ENCODE data around the gene UNC5C.

The UNC5C gene

GRCh38 chr4:95114521-95114920, 434.3 kb downstream of the UNC5C start:
- ChIA-PET POLR2A (no interaction called here), CTCF (no interaction called here)
- Histone ChIP-seq H3K4me3 (ENCODE audit: low read depth, low read length) (no peak overlapping the region), H3K9me3 (ENCODE audit: control insufficient read depth, insufficient read depth, low read depth, low read length) (no peaks in the 10 kb centered on the region), H3K4me1 (ENCODE audit: control insufficient read depth, insufficient read depth, low read length) (peaks cover 5% of the 10 kb centered on the region), H3K27ac (ENCODE audit: extremely low read depth, low read depth, low read length) (no peak overlapping the region), H3K36me3 (ENCODE audit: control insufficient read depth in 2 of 2, insufficient read depth in 1 of 2, low read length in 2 of 2) (no peaks in the 10 kb centered on the region)
- TF ChIP-seq, protein P1, sequence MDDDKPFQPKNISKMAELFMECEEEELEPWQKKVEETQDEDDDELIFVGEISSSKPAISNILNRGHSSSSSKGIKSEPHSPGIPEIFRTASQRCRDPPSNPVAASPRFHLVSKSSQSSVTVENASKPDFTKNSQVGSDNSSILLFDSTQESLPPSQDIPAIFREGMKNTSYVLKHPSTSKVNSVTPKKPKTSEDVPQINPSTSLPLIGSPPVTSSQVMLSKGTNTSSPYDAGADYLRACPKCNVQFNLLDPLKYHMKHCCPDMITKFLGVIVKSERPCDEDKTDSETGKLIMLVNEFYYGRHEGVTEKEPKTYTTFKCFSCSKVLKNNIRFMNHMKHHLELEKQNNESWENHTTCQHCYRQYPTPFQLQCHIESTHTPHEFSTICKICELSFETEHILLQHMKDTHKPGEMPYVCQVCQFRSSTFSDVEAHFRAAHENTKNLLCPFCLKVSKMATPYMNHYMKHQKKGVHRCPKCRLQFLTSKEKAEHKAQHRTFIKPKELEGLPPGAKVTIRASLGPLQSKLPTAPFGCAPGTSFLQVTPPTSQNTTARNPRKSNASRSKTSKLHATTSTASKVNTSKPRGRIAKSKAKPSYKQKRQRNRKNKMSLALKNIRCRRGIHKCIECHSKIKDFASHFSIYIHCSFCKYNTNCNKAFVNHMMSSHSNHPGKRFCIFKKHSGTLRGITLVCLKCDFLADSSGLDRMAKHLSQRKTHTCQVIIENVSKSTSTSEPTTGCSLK (tag by site-specific recombination; IDR thresholded peaks at IDR 0.05): no peak
- TF ChIP-seq KLF8 (tag by site-specific recombination; IDR thresholded peaks at IDR 0.05) (no peak), ZIC2 (tag by site-specific recombination; IDR thresholded peaks at IDR 0.05) (no peak), GLIS2 (tag by site-specific recombination; IDR thresholded peaks at IDR 0.05) (no peak), ZNF416 (tag by site-specific recombination; IDR thresholded peaks at IDR 0.05) (no peak), MEIS1 (CRISPR knock-in tag; IDR thresholded peaks at IDR 0.05; ENCODE audit: borderline replicate concordance) (no peak), ZNF433 (tag by site-specific recombination; IDR thresholded peaks at IDR 0.05; ENCODE audit: low read depth) (no peak), ZNF830 (tag by site-specific recombination; IDR thresholded peaks at IDR 0.05; ENCODE audit: low read depth) (no peak), BCL6B (tag by site-specific recombination; IDR thresholded peaks at IDR 0.05) (no peak), ZFHX2 (tag by site-specific recombination; conservative IDR thresholded peaks at IDR 0.05) (no peak), SETDB1 (IDR thresholded peaks at IDR 0.05; ENCODE audit: insufficient read length, low read length) (no peak), FEZF1 (tag by site-specific recombination; IDR thresholded peaks at IDR 0.05) (no peak), ZNF133 (tag by site-specific recombination; IDR thresholded peaks at IDR 0.05) (no peak), ZNF362 (tag by site-specific recombination; IDR thresholded peaks at IDR 0.05) (no peak), ZNF37A (tag by site-specific recombination; IDR thresholded peaks at IDR 0.05) (no peak), KLF16 (tag by site-specific recombination; IDR thresholded peaks at IDR 0.05) (no peak), ZNF398 (tag by site-specific recombination; IDR thresholded peaks at IDR 0.05) (no peak), ZBTB48 (tag by site-specific recombination; IDR thresholded peaks at IDR 0.05) (no peak), ZNF654 (tag by site-specific recombination; IDR thresholded peaks at IDR 0.05; ENCODE audit: low read depth) (no peak)
- TF ChIP-seq, protein P2, sequence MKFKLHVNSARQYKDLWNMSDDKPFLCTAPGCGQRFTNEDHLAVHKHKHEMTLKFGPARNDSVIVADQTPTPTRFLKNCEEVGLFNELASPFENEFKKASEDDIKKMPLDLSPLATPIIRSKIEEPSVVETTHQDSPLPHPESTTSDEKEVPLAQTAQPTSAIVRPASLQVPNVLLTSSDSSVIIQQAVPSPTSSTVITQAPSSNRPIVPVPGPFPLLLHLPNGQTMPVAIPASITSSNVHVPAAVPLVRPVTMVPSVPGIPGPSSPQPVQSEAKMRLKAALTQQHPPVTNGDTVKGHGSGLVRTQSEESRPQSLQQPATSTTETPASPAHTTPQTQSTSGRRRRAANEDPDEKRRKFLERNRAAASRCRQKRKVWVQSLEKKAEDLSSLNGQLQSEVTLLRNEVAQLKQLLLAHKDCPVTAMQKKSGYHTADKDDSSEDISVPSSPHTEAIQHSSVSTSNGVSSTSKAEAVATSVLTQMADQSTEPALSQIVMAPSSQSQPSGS (tag by site-specific recombination; IDR thresholded peaks at IDR 0.05; ENCODE audit: low read depth): no peak

All from HEK293 (cell line).